ENCODE measurements around the gene PTGIS. TPM values are rescaled to one million over a fixed set of nuclear protein-coding genes. Genes with fewer than 3 reads are reported as not detected.
"Not testable (repeated sequence)": the region's sequence is repeated elsewhere in the genome, so short reads cannot be mapped to it uniquely, and the experiment has no call there.

Gene PTGIS
- total RNA-seq, 1 experiment from 2014 or later: 26.9 TPM

DNA sequence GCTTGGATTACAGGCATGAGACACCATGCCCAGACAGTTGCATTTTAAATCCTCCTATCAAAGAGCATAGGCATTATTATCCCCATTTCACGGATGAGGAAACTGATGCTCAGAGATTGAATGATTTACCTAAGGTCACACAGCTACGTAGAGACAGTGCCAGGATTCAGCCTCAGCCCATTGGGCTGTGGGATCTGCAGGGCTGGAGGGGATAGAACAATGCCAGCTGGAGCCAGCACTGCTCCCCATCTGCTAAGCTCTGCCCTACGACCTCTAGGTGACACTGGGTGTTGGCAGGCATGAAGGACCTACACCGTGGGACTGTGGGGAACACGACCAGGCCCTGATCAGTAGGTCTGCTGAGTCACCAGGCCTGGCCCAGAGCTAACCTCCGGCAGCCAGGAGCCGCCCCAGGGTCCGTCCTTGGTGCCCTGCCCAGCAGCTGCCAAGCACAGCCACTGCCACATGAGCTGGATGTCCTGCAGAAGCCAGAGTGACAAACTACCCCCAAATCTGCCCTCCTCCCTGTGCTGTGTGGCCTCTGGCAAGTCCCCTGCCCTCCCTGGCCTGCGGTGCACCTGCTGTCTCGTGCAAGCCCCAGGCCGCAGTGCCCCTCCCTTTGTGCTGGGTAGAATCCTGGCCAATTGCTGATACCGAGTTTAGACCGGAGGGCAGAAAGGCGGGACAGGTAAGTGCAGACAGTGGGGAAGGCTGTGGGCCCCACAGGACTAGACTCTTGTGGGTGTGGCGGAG lies 47.6 kb upstream of the PTGIS start:
- no TSS peak for BruUV-seq (replicated peaks)
- ChIA-PET CTCF (interaction anchor here (0.5 to 1.0 kb wide), 2 partner anchors 230 to 501 kb away, joined by 3 to 5 read pairs; no protein-coding TSS in a partner anchor), POLR2A (ENCODE audit: unreplicated experiment) (interaction anchor here (0.5 to 1.0 kb wide), 9 partner anchors 58 to 538 kb away, joined by 3 to 7 read pairs (median 4); no protein-coding TSS in a partner anchor)
- no peaks in the 10 kb centered on the region for H3K9me3 ChIP-seq (ENCODE audit: insufficient read depth, low read depth)
- H2AFZ ChIP-seq: no peak overlapping the region
- H4K20me1 ChIP-seq (ENCODE audit: insufficient read depth): no peaks in the 10 kb centered on the region
- no peaks in the 10 kb centered on the region for H3K9me2 ChIP-seq (ENCODE audit: insufficient read depth)
- intact Hi-C loops (cut with micrococcal nuclease; ENCODE audit: unreplicated experiment): loop anchor here (1.0 to 5.0 kb wide), 4 partner anchors 62 to 472 kb away; no protein-coding TSS in a partner anchor
- H3K27me3 ChIP-seq (ENCODE audit: insufficient read depth, low read depth): no peaks in the 10 kb centered on the region
- H3K79me2 ChIP-seq (ENCODE audit: low read depth): no peaks in the 10 kb centered on the region
- H3K27ac ChIP-seq: peak overlapping the region; percentile 84
- no peaks in the 10 kb centered on the region for H3K36me3 ChIP-seq (ENCODE audit: low read depth)
- peak; percentile 97 to 98 for DNase-seq
- peaks cover 52% of the 10 kb centered on the region for H3K4me1 ChIP-seq (replicated peaks; ENCODE audit: insufficient read depth)
- peak overlapping the region; percentile 59 for H3K4me2 ChIP-seq
- TF ChIP-seq EZH2 (IDR thresholded peaks at IDR 0.05; ENCODE audit: low read depth): no peak
- TF ChIP-seq, protein P1, sequence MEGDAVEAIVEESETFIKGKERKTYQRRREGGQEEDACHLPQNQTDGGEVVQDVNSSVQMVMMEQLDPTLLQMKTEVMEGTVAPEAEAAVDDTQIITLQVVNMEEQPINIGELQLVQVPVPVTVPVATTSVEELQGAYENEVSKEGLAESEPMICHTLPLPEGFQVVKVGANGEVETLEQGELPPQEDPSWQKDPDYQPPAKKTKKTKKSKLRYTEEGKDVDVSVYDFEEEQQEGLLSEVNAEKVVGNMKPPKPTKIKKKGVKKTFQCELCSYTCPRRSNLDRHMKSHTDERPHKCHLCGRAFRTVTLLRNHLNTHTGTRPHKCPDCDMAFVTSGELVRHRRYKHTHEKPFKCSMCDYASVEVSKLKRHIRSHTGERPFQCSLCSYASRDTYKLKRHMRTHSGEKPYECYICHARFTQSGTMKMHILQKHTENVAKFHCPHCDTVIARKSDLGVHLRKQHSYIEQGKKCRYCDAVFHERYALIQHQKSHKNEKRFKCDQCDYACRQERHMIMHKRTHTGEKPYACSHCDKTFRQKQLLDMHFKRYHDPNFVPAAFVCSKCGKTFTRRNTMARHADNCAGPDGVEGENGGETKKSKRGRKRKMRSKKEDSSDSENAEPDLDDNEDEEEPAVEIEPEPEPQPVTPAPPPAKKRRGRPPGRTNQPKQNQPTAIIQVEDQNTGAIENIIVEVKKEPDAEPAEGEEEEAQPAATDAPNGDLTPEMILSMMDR (conservative IDR thresholded peaks at IDR 0.05): no peak; the same call in 1 of the 2 replicates
- H3K4me3 ChIP-seq: no peak overlapping the region
- H3F3A ChIP-seq (ENCODE audit: insufficient read depth, low read depth): peaks cover 37% of the 10 kb centered on the region

DNA sequence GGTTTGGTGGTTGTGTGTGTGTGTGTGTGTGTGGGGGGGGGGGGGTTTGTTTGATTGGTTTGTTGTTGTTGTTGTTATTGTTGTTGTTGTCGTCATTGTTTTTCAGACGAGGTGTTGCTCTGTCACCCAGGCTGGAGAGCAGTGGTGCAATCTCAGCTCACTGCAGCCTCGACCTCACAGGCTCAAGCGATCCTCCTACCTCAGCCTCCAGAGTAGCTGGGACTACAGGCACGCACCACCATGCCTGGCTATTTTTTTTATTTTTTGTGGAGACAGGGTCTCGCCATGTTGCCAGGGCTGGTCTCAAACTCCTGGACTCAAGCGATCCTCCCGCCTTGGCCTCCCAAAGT lies 47.1 kb upstream of the PTGIS start:
- ChIA-PET POLR2A (ENCODE audit: unreplicated experiment) (interaction anchor here (0.5 to 1.0 kb wide), 5 partner anchors 155 to 485 kb away, joined by 3 to 4 read pairs (median 4); no protein-coding TSS in a partner anchor), CTCF (interaction anchor here (1.0 kb wide), 2 partner anchors 231 to 262 kb away, joined by 5 to 6 read pairs; no protein-coding TSS in a partner anchor)
- Histone ChIP-seq H3K27ac (peak overlapping the region; percentile 84), H3F3A (ENCODE audit: insufficient read depth, low read depth) (peaks cover 39% of the 10 kb centered on the region), H3K4me2 (peak overlapping the region; percentile 59), H3K4me1 (replicated peaks; ENCODE audit: insufficient read depth) (peaks cover 57% of the 10 kb centered on the region)
- H3K4me3 ChIP-seq; H3K27me3 ChIP-seq (ENCODE audit: insufficient read depth, low read depth); DNase-seq; H3K9me3 ChIP-seq (ENCODE audit: insufficient read depth, low read depth); H3K79me2 ChIP-seq (ENCODE audit: low read depth); H4K20me1 ChIP-seq (ENCODE audit: insufficient read depth); BruUV-seq (replicated peaks); H3K36me3 ChIP-seq (ENCODE audit: low read depth); H3K9me2 ChIP-seq (ENCODE audit: insufficient read depth); H2AFZ ChIP-seq: not testable (repeated sequence)
- intact Hi-C loops (cut with micrococcal nuclease; ENCODE audit: unreplicated experiment): loop anchor here (1.0 to 5.0 kb wide), 4 partner anchors 62 to 472 kb away; no protein-coding TSS in a partner anchor

DNA sequence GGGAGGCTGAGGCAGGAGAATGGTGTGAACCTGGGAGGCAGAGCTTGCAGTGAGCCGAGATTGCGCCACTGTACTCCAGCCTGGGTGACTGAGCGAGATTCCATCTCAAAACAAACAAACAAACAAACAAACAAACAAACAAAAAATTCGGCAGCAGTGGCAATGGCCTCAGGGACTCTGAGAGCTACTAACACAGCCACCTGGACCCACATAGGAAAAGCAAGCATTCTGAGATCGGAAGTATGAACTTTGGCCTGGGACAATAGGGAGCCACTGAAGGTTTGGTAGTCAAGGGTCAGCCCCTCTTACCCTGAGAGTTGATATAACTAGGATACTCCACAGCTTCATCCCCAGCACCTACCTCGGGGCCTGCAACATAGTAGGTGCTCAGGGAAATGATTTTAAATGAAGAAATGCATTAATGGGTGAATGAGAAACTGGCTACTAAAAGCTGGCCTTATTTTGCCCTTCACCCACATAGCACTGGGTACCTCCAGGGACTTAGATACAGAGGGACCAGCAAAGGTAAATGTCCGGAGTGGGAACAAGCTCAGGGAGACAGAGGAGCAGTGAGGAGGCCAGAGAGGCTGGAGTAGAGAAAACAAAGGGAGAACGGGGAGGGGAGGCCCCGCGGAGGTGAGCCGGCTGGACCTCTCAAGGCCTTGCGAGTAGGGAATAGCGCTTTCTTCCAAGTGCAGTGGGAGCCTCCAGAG lies 46.6 kb upstream of the PTGIS start:
- ChIA-PET CTCF (interaction anchor here (0.5 to 1.0 kb wide), 3 partner anchors 227 to 263 kb away, joined by 4 to 6 read pairs (median 5); no protein-coding TSS in a partner anchor), POLR2A (ENCODE audit: unreplicated experiment) (interaction anchor here (0.6 kb wide), 1 partner anchor 158 kb away, joined by 4 read pairs; no protein-coding TSS in a partner anchor)
- Histone ChIP-seq H3K9me3 (ENCODE audit: insufficient read depth, low read depth) (no peaks in the 10 kb centered on the region), H3F3A (ENCODE audit: insufficient read depth, low read depth) (peaks cover 39% of the 10 kb centered on the region), H3K9me2 (ENCODE audit: insufficient read depth) (no peaks in the 10 kb centered on the region), H3K79me2 (ENCODE audit: low read depth) (no peaks in the 10 kb centered on the region), H3K4me3 (no peak overlapping the region), H3K4me2 (peak overlapping the region; percentile 12), H3K36me3 (ENCODE audit: low read depth) (no peaks in the 10 kb centered on the region), H3K4me1 (replicated peaks; ENCODE audit: insufficient read depth) (peaks cover 59% of the 10 kb centered on the region), H3K27me3 (ENCODE audit: insufficient read depth, low read depth) (no peaks in the 10 kb centered on the region), H3K27ac (peak overlapping the region; percentile 84), H4K20me1 (ENCODE audit: insufficient read depth) (no peaks in the 10 kb centered on the region), H2AFZ (no peak overlapping the region)
- no peak for DNase-seq
- TF ChIP-seq EZH2 (IDR thresholded peaks at IDR 0.05; ENCODE audit: low read depth): no peak
- TF ChIP-seq, protein P1 (conservative IDR thresholded peaks at IDR 0.05): no peak
- intact Hi-C loops (cut with micrococcal nuclease; ENCODE audit: unreplicated experiment): loop anchor here (1.0 to 5.0 kb wide), 7 partner anchors 63 to 563 kb away; partner anchors contain the start of gene B4GALT5
- BruUV-seq (replicated peaks): no TSS peak

All from PC-9 (cell line).